Left ventricle myocardium inferior (tissue), 1 donor: ENCODE results near the gene CCDC183. TPM values are rescaled to one million over a fixed set of nuclear protein-coding genes. Genes with fewer than 3 reads are reported as not detected.

Experiments used
- DNase-seq: peaks from one replicate; pipeline ENCODE4 v3.0.0-alpha.2; 2020
- H3K27ac ChIP-seq: fragments of 200-600 bp; replicated peaks from 2 replicates; pipeline ENCODE4 v1.8.0; 2021
- H3K27me3 ChIP-seq: fragments of 200-600 bp; 2 replicates; pipeline ENCODE4 v1.8.0; 2021; ENCODE audit warnings: low read depth
- H3K36me3 ChIP-seq: fragments of 200-600 bp; 2 replicates; pipeline ENCODE4 v1.8.0; 2021
- H3K4me1 ChIP-seq: fragments of 200-600 bp; 2 replicates; pipeline ENCODE4 v1.8.0; 2021
- H3K4me3 ChIP-seq: fragments of 200-600 bp; 2 replicates; pipeline ENCODE4 v1.8.0; 2021; ENCODE audit warnings: mild to moderate bottlenecking, moderate library complexity
- H3K9me3 ChIP-seq: fragments of 200-600 bp; replicated peaks from 2 replicates; pipeline ENCODE4 v1.8.0; 2021
- CTCF ChIP-seq: fragments of 200-600 bp; IDR thresholded peaks from 2 replicates; pipeline ENCODE4 v1.8.0; 2021; ENCODE audit warnings: antibody characterized with exemption, mild to moderate bottlenecking, borderline replicate concordance
- intact Hi-C: fragments of 100-400 bp; cut with micrococcal nuclease; formaldehyde crosslinking; loops from one replicate; pipeline ENCODE4 v1.11.0; 2022
- total RNA-seq: library from RNA; stranded (reverse); fragmentation: NEBNext Ultra II Directional; extraction: Animal tissue kit (Norgen Biotek cat#: 25700); gene quantifications from one replicate; pipeline ENCODE4 v1.2.1, GENCODE V29; 2021
- donor health status: DM: no; HTN: yes; CAD: no; lungs with severe emphysema.

CCDC183 gene
- total RNA-seq, 1 donor from 2014 or later, result 2.1 TPM

GRCh38 chr9:136853596-136854112 lies 57.5 kb downstream of the CCDC183 start:
- TF ChIP-seq CTCF, result no peak
- peaks cover 20% of the 10 kb centered on the region for H3K36me3 ChIP-seq
- no peak overlapping the region for H3K4me3 ChIP-seq
- H3K9me3 ChIP-seq, result no peaks in the 10 kb centered on the region
- DNase-seq, result peak; percentile 13
- peaks cover 40% of the 10 kb centered on the region for H3K4me1 ChIP-seq
- intact Hi-C loops, result no loop called here
- H3K27me3 ChIP-seq, result no peaks in the 10 kb centered on the region
- H3K27ac ChIP-seq, result no peak overlapping the region

GRCh38 chr9:136854113-136854841 lies 58.1 kb downstream of the CCDC183 start:
- intact Hi-C loops, result no loop called here

GRCh38 chr9:136854842-136855460 lies 58.8 kb downstream of the CCDC183 start:
- intact Hi-C loops, result no loop called here
- Histone ChIP-seq H3K27me3 (no peaks in the 10 kb centered on the region), H3K36me3 (peaks cover 19% of the 10 kb centered on the region), H3K4me3 (no peak overlapping the region), H3K27ac (no peak overlapping the region), H3K4me1 (peaks cover 49% of the 10 kb centered on the region), H3K9me3 (no peaks in the 10 kb centered on the region)
- TF ChIP-seq CTCF, result no peak
- DNase-seq, result peak; percentile 13

More at GRCh38 chr9:136854113-136854841, 58.1 kb downstream of the CCDC183 start:
- Histone ChIP-seq H3K4me3 (no peak overlapping the region), H3K36me3 (peaks cover 20% of the 10 kb centered on the region), H3K27me3 (no peaks in the 10 kb centered on the region), H3K4me1 (peaks cover 46% of the 10 kb centered on the region), H3K27ac (no peak overlapping the region), H3K9me3 (no peaks in the 10 kb centered on the region)
- TF ChIP-seq CTCF, result no peak
- peak; percentile 15 for DNase-seq

- H3K9me3 ChIP-seq, result no peaks in the 10 kb centered on the region
- no peaks in the 10 kb centered on the region for H3K27me3 ChIP-seq
- no peak for TF ChIP-seq CTCF
- peak; percentile 14 for DNase-seq
- no peak overlapping the region for H3K4me3 ChIP-seq
- H3K36me3 ChIP-seq, result peaks cover 15% of the 10 kb centered on the region
- peaks cover 43% of the 10 kb centered on the region for H3K4me1 ChIP-seq
- no peak overlapping the region for H3K27ac ChIP-seq
- intact Hi-C loops, result no loop called here
Measured at GRCh38 chr9:136855461-136856078, 59.4 kb downstream of the CCDC183 start.

- intact Hi-C loops, result no loop called here
- no peak overlapping the region for H3K27ac ChIP-seq
- H3K36me3 ChIP-seq, result peaks cover 15% of the 10 kb centered on the region
- no peaks in the 10 kb centered on the region for H3K27me3 ChIP-seq
- peaks cover 38% of the 10 kb centered on the region for H3K4me1 ChIP-seq
- H3K9me3 ChIP-seq, result no peaks in the 10 kb centered on the region
- DNase-seq, result peak; percentile 12
- no peak overlapping the region for H3K4me3 ChIP-seq
- no peak for TF ChIP-seq CTCF
Measured at GRCh38 chr9:136856079-136856476, 59.9 kb downstream of the CCDC183 start.
